ENCODE results near the gene BMAL1. TPM values are rescaled to one million over a fixed set of nuclear protein-coding genes. Genes with fewer than 3 reads are reported as not detected.
"Not testable (repeated sequence)": the region's sequence is repeated elsewhere in the genome, so short reads cannot be mapped to it uniquely, and the experiment has no call there.

The BMAL1 gene
- total RNA-seq, 2 experiments from 2014 or later = 71.3 to 73.3 TPM

DNA sequence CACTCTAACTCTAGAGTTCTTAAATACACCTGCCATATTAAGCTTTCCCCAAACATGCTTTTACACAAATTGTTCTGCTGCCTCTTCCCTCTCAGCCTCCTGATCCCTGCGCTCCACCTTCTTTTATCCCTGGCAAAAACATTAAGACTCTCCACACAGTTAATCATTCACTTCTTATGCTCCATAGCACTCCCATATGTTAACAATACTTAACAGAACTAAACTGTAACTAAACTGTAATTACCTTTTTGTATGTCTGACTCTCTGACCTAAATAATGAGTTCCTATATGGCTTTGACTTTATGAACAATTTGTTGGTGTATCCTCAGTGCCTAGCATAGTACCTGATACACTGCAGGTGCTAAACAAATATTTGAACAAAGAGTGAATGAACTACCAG, 113.6 kb downstream of the BMAL1 start:
- CTCF ChIA-PET = no interaction called here

DNA sequence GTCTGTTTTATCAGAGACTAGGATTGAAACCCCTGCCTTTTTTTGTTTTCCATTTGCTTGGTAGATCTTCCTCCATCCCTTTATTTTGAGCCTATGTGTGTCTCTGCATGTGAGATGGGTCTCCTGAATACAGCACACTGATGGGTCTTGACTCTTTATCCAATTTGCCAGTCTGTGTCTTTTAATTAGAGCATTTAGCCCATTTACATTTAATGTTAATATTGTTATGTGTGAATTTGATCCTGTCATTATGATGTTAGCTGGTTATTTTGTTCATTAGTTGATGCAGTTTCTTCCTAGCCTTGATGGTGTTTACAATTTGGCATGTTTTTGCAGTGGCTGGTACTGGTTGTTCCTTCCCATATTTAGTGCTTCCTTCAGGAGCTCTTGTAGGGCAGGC, 120.7 kb downstream of the BMAL1 start:
- H3K27ac Mint-ChIP-seq; CTCF ChIA-PET; H3K4me3 ChIP-seq (ENCODE audit: low read length); H3K4me3 Mint-ChIP-seq; DNase-seq; ATAC-seq (ENCODE audit: poor library complexity); POLR2A ChIA-PET; H3K9me3 ChIP-seq (ENCODE audit: control insufficient read depth in 1 of 2, insufficient read depth in 1 of 2, low read length in 2 of 2); intact Hi-C loops (cut with DNase I, micrococcal nuclease); H3K27me3 ChIP-seq (ENCODE audit: control insufficient read depth in 1 of 2, insufficient read depth in 2 of 2, low read length in 2 of 2); H3K4me1 Mint-ChIP-seq (ENCODE audit: low read depth); H3K9me3 Mint-ChIP-seq; H3K4me1 ChIP-seq (ENCODE audit: insufficient read depth, low read length); H3K27me3 Mint-ChIP-seq; H3K27ac ChIP-seq (ENCODE audit: low read depth in 1 of 2, low read length in 2 of 2): not testable (repeated sequence)
- H3K36me3 Mint-ChIP-seq (ENCODE audit: low read depth) = peaks cover 27% of the 10 kb centered on the region
- H3K36me3 ChIP-seq (ENCODE audit: insufficient read depth, low read length) = peaks cover 21% of the 10 kb centered on the region

More for the DNA sequence above, 113.6 kb downstream of the BMAL1 start:
- intact Hi-C loops (cut with DNase I, micrococcal nuclease) = no loop called here
- no peaks in the 10 kb centered on the region for H3K9me3 Mint-ChIP-seq
- H3K27ac ChIP-seq (ENCODE audit: low read depth in 1 of 2, low read length in 2 of 2) = no peak overlapping the region
- H3K27me3 ChIP-seq (ENCODE audit: control insufficient read depth in 1 of 2, insufficient read depth in 2 of 2, low read length in 2 of 2) = no peaks in the 10 kb centered on the region
- no peak for DNase-seq
- no peak overlapping the region for H3K4me3 Mint-ChIP-seq
- H3K4me3 ChIP-seq (ENCODE audit: low read length) = no peak overlapping the region
- POLR2A ChIA-PET = no interaction called here
- peaks cover 43% of the 10 kb centered on the region for H3K36me3 ChIP-seq (ENCODE audit: insufficient read depth, low read length)
- H3K27ac Mint-ChIP-seq = peak overlapping the region; percentile 2
- H3K36me3 Mint-ChIP-seq (ENCODE audit: low read depth) = peaks cover 66% of the 10 kb centered on the region
- H3K9me3 ChIP-seq (ENCODE audit: control insufficient read depth in 1 of 2, insufficient read depth in 1 of 2, low read length in 2 of 2) = no peaks in the 10 kb centered on the region
- ATAC-seq (ENCODE audit: poor library complexity) = no peak
- H3K4me1 ChIP-seq (ENCODE audit: insufficient read depth, low read length) = no peaks in the 10 kb centered on the region
- no peaks in the 10 kb centered on the region for H3K4me1 Mint-ChIP-seq (ENCODE audit: low read depth)
- H3K27me3 Mint-ChIP-seq = no peaks in the 10 kb centered on the region
- TF ChIP-seq, protein P1, sequence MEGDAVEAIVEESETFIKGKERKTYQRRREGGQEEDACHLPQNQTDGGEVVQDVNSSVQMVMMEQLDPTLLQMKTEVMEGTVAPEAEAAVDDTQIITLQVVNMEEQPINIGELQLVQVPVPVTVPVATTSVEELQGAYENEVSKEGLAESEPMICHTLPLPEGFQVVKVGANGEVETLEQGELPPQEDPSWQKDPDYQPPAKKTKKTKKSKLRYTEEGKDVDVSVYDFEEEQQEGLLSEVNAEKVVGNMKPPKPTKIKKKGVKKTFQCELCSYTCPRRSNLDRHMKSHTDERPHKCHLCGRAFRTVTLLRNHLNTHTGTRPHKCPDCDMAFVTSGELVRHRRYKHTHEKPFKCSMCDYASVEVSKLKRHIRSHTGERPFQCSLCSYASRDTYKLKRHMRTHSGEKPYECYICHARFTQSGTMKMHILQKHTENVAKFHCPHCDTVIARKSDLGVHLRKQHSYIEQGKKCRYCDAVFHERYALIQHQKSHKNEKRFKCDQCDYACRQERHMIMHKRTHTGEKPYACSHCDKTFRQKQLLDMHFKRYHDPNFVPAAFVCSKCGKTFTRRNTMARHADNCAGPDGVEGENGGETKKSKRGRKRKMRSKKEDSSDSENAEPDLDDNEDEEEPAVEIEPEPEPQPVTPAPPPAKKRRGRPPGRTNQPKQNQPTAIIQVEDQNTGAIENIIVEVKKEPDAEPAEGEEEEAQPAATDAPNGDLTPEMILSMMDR (IDR thresholded peaks at IDR 0.05) = no peak

DNA sequence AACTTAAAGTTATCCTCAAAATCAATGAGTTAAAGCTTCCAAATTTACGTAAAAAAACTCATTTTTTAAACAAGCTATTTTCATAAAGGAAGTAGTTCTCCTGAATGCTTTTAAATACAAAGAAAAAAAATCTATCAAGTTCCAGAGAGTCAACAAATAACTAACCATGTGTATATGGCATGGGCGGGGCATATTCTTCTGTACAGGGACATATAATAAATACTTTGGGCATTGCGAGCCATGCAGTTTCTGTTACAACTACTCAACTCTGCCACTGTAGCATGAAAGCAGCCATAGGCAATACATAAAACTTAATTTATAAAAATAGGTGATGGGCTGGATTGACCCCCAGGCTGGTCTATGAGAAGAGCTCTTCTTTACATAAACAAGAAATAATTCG, 127.6 kb downstream of the BMAL1 start:
- no peaks in the 10 kb centered on the region for H3K9me3 ChIP-seq (ENCODE audit: control insufficient read depth in 1 of 2, insufficient read depth in 1 of 2, low read length in 2 of 2)
- no peak overlapping the region for H3K4me3 Mint-ChIP-seq
- ChIA-PET CTCF (no interaction called here), POLR2A (no interaction called here)
- peaks cover 6% of the 10 kb centered on the region for H3K36me3 Mint-ChIP-seq (ENCODE audit: low read depth)
- no peaks in the 10 kb centered on the region for H3K9me3 Mint-ChIP-seq
- no peaks in the 10 kb centered on the region for H3K4me1 ChIP-seq (ENCODE audit: insufficient read depth, low read length)
- TF ChIP-seq, protein P1 (IDR thresholded peaks at IDR 0.05) = no peak
- H3K4me1 Mint-ChIP-seq (ENCODE audit: low read depth) = no peaks in the 10 kb centered on the region
- H3K27ac ChIP-seq (ENCODE audit: low read depth in 1 of 2, low read length in 2 of 2) = no peak overlapping the region
- no peak overlapping the region for H3K27ac Mint-ChIP-seq
- no peak overlapping the region for H3K4me3 ChIP-seq (ENCODE audit: low read length)
- DNase-seq (no peak), ATAC-seq (ENCODE audit: poor library complexity) (no peak)
- H3K36me3 ChIP-seq (ENCODE audit: insufficient read depth, low read length) = peaks cover 66% of the 10 kb centered on the region
- H3K27me3 ChIP-seq (ENCODE audit: control insufficient read depth in 1 of 2, insufficient read depth in 2 of 2, low read length in 2 of 2) = no peaks in the 10 kb centered on the region
- no peaks in the 10 kb centered on the region for H3K27me3 Mint-ChIP-seq
- intact Hi-C loops (cut with DNase I, micrococcal nuclease) = no loop called here

DNA sequence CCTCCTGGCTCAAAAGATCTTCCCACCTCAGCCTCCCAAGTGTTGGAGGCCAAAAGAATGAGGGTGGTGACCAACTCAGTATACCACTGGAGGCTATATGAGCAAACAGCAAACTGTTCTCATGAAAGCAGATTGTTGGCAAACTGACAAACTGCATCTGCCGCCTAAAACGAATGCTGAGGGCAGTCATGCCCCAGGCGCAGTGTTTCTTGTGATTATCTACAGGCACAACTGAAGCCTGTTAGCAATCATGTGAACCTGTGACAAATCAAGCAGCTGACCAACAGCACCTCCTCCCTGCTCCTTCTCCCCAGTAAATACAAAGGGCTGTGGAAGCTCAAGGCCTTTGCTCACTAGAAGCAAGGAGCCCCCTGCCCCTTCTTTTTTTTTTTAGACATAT, 137.6 kb downstream of the BMAL1 start:
- Mint-ChIP-seq H3K4me3 (no peak overlapping the region), H3K27me3 (no peaks in the 10 kb centered on the region), H3K9me3 (no peaks in the 10 kb centered on the region), H3K27ac (no peak overlapping the region), H3K36me3 (ENCODE audit: low read depth) (peaks cover 78% of the 10 kb centered on the region), H3K4me1 (ENCODE audit: low read depth) (no peaks in the 10 kb centered on the region)
- ChIA-PET CTCF (no interaction called here), POLR2A (no interaction called here)
- Histone ChIP-seq H3K27me3 (ENCODE audit: control insufficient read depth in 1 of 2, insufficient read depth in 2 of 2, low read length in 2 of 2) (no peaks in the 10 kb centered on the region), H3K36me3 (ENCODE audit: insufficient read depth, low read length) (peaks cover 50% of the 10 kb centered on the region), H3K4me1 (ENCODE audit: insufficient read depth, low read length) (no peaks in the 10 kb centered on the region), H3K27ac (ENCODE audit: low read depth in 1 of 2, low read length in 2 of 2) (no peak overlapping the region), H3K9me3 (ENCODE audit: control insufficient read depth in 1 of 2, insufficient read depth in 1 of 2, low read length in 2 of 2) (no peaks in the 10 kb centered on the region), H3K4me3 (ENCODE audit: low read length) (no peak overlapping the region)
- intact Hi-C loops (cut with DNase I, micrococcal nuclease) = no loop called here
- no peak for ATAC-seq (ENCODE audit: poor library complexity)
- no peak for DNase-seq
- TF ChIP-seq, protein P1 (IDR thresholded peaks at IDR 0.05) = no peak

Measured in CD4-positive, alpha-beta T cell (primary cell).